Measurements from ENCODE around the gene FADS1. TPM values are rescaled to one million over a fixed set of nuclear protein-coding genes. Genes with fewer than 3 reads are reported as not detected.

FADS1 gene
- total RNA-seq, 2 donors from 2014 or later: 39.0 to 52.9 TPM

GRCh38 chr11:61838921-61839320 lies 22.1 kb upstream of the FADS1 start:
- TF ChIP-seq CTCF (IDR thresholded peaks at IDR 0.05): no peak
- H3K9me3 ChIP-seq: no peaks in the 10 kb centered on the region
- ATAC-seq (ENCODE audit: insufficient number of reproducible peaks, low FRiP score, low read depth): no peak
- no peak for DNase-seq (ENCODE audit: low spot score)
- H3K27ac ChIP-seq: no peak overlapping the region
- no peaks in the 10 kb centered on the region for H3K27me3 ChIP-seq (replicated peaks; ENCODE audit: insufficient read depth)
- H3K4me3 ChIP-seq: no peak overlapping the region
- H3K36me3 ChIP-seq: peaks cover 29% of the 10 kb centered on the region
- peaks cover 21 to 26% of the 10 kb centered on the region in 2 donors for H3K4me1 ChIP-seq (ENCODE audit: control insufficient read depth in 1 of 2, low read depth in 2 of 2)

- Histone ChIP-seq H3K27me3 (replicated peaks; ENCODE audit: insufficient read depth) (no peaks in the 10 kb centered on the region), H3K4me3 (no peak overlapping the region), H3K4me1 (ENCODE audit: control insufficient read depth in 1 of 2, low read depth in 2 of 2) (peaks cover 24 to 30% of the 10 kb centered on the region in 2 donors), H3K36me3 (peaks cover 25% of the 10 kb centered on the region), H3K27ac (no peak overlapping the region), H3K9me3 (no peaks in the 10 kb centered on the region)
- DNase-seq (ENCODE audit: low spot score) (no peak), ATAC-seq (ENCODE audit: insufficient number of reproducible peaks, low FRiP score, low read depth) (no peak)
- TF ChIP-seq CTCF (IDR thresholded peaks at IDR 0.05): no peak
Observed at GRCh38 chr11:61838501-61838900, 21.7 kb upstream of the FADS1 start.

GRCh38 chr11:61837411-61838005 lies 20.7 kb upstream of the FADS1 start:
- Histone ChIP-seq H3K27ac (peak overlapping the region in 1 of 2 donors; percentile 34), H3K9me3 (no peaks in the 10 kb centered on the region), H3K36me3 (peaks cover 16% of the 10 kb centered on the region), H3K4me3 (no peak overlapping the region), H3K4me1 (ENCODE audit: control insufficient read depth in 1 of 2, low read depth in 2 of 2) (peaks cover 24 to 40% of the 10 kb centered on the region in 2 donors), H3K27me3 (replicated peaks; ENCODE audit: insufficient read depth) (no peaks in the 10 kb centered on the region)
- ATAC-seq (ENCODE audit: insufficient number of reproducible peaks, low FRiP score, low read depth): no peak
- no peak for DNase-seq (ENCODE audit: low spot score)
- no peak for TF ChIP-seq CTCF (IDR thresholded peaks at IDR 0.05)

GRCh38 chr11:61836193-61836592 lies 19.4 kb upstream of the FADS1 start:
- TF ChIP-seq CTCF (IDR thresholded peaks at IDR 0.05): no peak
- Histone ChIP-seq H3K4me1 (ENCODE audit: control insufficient read depth in 1 of 2, low read depth in 2 of 2) (peaks cover 32 to 53% of the 10 kb centered on the region in 2 donors), H3K4me3 (no peak overlapping the region), H3K27ac (peak overlapping the region; percentile 92 to 95), H3K27me3 (replicated peaks; ENCODE audit: insufficient read depth) (no peaks in the 10 kb centered on the region), H3K36me3 (peaks cover 3% of the 10 kb centered on the region), H3K9me3 (no peaks in the 10 kb centered on the region)
- no peak for ATAC-seq (ENCODE audit: insufficient number of reproducible peaks, low FRiP score, low read depth)
- DNase-seq (ENCODE audit: low spot score): no peak

GRCh38 chr11:61834278-61835048 lies 17.7 kb upstream of the FADS1 start:
- Histone ChIP-seq H3K4me1 (ENCODE audit: control insufficient read depth in 1 of 2, low read depth in 2 of 2) (peaks cover 37 to 71% of the 10 kb centered on the region in 2 donors), H3K27ac (peak overlapping the region; percentile 92 to 95), H3K9me3 (no peaks in the 10 kb centered on the region), H3K4me3 (peak overlapping the region; percentile 30), H3K27me3 (replicated peaks; ENCODE audit: insufficient read depth) (no peaks in the 10 kb centered on the region), H3K36me3 (no peaks in the 10 kb centered on the region)
- no peak for DNase-seq (ENCODE audit: low spot score)
- peak; percentile 7 for ATAC-seq (ENCODE audit: insufficient number of reproducible peaks, low FRiP score, low read depth)
- TF ChIP-seq CTCF (IDR thresholded peaks at IDR 0.05): no peak

Measured in thoracic aorta (tissue), 2 donors.